ENCODE results near the gene GPSM1. TPM values are rescaled to one million over a fixed set of nuclear protein-coding genes. Genes with fewer than 3 reads are reported as not detected.
"Not testable (repeated sequence)": the region's sequence is repeated elsewhere in the genome, so short reads cannot be mapped to it uniquely, and the experiment has no call there.

GPSM1 gene
- total and polyA plus RNA-seq, 8 donors: 3.5 to 17.4 (median 12.1) TPM

- Histone ChIP-seq H3K9me3 (peaks cover 0 to 13% (median 11%) of the 10 kb centered on the region in 4 donors), H3K36me3 (no peaks in the 10 kb centered on the region), H3K4me3 (no peak overlapping the region), H3K27me3 (no peaks in the 10 kb centered on the region), H3K27ac (no peak overlapping the region), H3K4me1 (no peaks in the 10 kb centered on the region)
- intact Hi-C loops (cut with DNase I; ENCODE audit: low total_unique reads): no loop called here
- TF ChIP-seq, protein P1, sequence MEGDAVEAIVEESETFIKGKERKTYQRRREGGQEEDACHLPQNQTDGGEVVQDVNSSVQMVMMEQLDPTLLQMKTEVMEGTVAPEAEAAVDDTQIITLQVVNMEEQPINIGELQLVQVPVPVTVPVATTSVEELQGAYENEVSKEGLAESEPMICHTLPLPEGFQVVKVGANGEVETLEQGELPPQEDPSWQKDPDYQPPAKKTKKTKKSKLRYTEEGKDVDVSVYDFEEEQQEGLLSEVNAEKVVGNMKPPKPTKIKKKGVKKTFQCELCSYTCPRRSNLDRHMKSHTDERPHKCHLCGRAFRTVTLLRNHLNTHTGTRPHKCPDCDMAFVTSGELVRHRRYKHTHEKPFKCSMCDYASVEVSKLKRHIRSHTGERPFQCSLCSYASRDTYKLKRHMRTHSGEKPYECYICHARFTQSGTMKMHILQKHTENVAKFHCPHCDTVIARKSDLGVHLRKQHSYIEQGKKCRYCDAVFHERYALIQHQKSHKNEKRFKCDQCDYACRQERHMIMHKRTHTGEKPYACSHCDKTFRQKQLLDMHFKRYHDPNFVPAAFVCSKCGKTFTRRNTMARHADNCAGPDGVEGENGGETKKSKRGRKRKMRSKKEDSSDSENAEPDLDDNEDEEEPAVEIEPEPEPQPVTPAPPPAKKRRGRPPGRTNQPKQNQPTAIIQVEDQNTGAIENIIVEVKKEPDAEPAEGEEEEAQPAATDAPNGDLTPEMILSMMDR (IDR thresholded peaks at IDR 0.05): no peak
- TF ChIP-seq EP300 (IDR thresholded peaks at IDR 0.05) (no peak), POLR2AphosphoS5 (IDR thresholded peaks at IDR 0.05) (no peak), POLR2A (IDR thresholded peaks at IDR 0.05) (no peak)
- 75 to 88% (median 84%) methylated on average over 14 to 16 of the region's 16 CpGs for WGBS, 5 donors
- DNase-seq: no peak
Measured at GRCh38 chr9:136318776-136319241, 8.5 kb upstream of the GPSM1 start.

DNA sequence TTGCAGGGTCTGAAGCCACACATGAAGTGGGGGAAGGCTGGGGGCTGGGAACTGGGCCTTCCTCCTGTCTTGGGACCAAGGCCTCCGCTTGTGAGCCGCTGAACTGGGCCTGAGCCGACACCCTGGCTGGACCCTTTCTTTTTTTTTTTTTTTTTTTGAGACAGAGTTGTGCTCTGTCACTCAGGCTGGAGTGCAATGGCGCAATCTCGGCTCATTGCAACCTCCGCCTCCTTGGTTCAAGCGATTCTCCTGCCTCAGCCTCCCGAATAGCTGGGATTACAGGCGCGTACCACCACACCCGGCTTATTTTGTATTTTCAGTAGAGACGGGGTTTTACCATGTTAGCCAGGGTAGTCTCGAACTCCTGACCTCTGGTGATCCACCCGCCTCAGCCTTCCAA is 8.1 kb upstream of the GPSM1 start:
- H3K27ac ChIP-seq; H3K27me3 ChIP-seq; H3K36me3 ChIP-seq; intact Hi-C loops (cut with DNase I; ENCODE audit: low total_unique reads); H3K4me1 ChIP-seq; H3K4me3 ChIP-seq; DNase-seq: not testable (repeated sequence)
- WGBS, 5 donors: 94 to 98% (median 96%) methylated on average over 14 of the region's 14 CpGs
- H3K9me3 ChIP-seq: peaks cover 0 to 13% (median 11%) of the 10 kb centered on the region in 4 donors

- H3K9me3 ChIP-seq; intact Hi-C loops (cut with DNase I; ENCODE audit: low total_unique reads); H3K27ac ChIP-seq; H3K36me3 ChIP-seq; H3K4me3 ChIP-seq; H3K27me3 ChIP-seq; DNase-seq; H3K4me1 ChIP-seq: not testable (repeated sequence)
- WGBS, 5 donors: 85 to 97% (median 95%) methylated on average over 3 of the region's 3 CpGs
Measured at GRCh38 chr9:136319955-136320354, 7.4 kb upstream of the GPSM1 start.

GRCh38 chr9:136320972-136321371 is 6.4 kb upstream of the GPSM1 start:
- H3K27me3 ChIP-seq; H3K36me3 ChIP-seq; H3K27ac ChIP-seq; H3K9me3 ChIP-seq; intact Hi-C loops (cut with DNase I; ENCODE audit: low total_unique reads); H3K4me3 ChIP-seq; DNase-seq: not testable (repeated sequence)
- H3K4me1 ChIP-seq: peaks cover 0 to 14% (median 7%) of the 10 kb centered on the region in 4 donors

DNA sequence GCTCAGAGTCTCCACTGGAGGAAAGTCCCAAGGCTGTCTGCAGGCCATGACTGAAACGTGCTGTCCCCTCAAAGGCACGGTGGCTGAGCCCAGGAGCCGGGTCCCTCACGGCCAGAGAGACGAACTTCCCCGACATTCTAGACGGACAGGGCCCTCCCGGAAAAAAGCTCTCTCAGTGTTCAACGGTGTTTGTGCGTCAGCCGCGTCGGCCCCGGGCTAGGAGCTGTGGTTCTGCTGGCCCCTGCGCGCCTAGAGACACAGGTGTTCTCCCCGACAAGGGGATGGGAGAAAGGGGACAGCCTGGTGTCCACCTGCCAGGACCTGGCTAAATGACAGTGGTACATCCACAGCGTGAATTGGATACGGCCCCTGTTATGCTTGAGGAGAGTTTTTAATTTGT is 5.8 kb upstream of the GPSM1 start:
- DNase-seq: no peak
- 83 to 92% (median 90%) methylated on average over 13 to 19 of the region's 19 CpGs for WGBS, 5 donors
- no peak for TF ChIP-seq EP300 (IDR thresholded peaks at IDR 0.05)
- TF ChIP-seq POLR2A (IDR thresholded peaks at IDR 0.05): no peak
- TF ChIP-seq, protein P1 (IDR thresholded peaks at IDR 0.05): no peak
- no peak for TF ChIP-seq POLR2AphosphoS5 (IDR thresholded peaks at IDR 0.05)
- intact Hi-C loops (cut with DNase I; ENCODE audit: low total_unique reads): no loop called here
- Histone ChIP-seq H3K9me3 (no peaks in the 10 kb centered on the region), H3K27me3 (peaks cover 0 to 6% (median 0%) of the 10 kb centered on the region in 3 donors), H3K27ac (no peak overlapping the region), H3K36me3 (no peaks in the 10 kb centered on the region), H3K4me1 (peaks cover 2 to 19% (median 12%) of the 10 kb centered on the region in 4 donors), H3K4me3 (no peak overlapping the region)

GRCh38 chr9:136322756-136323330 is 4.5 kb upstream of the GPSM1 start:
- 59 to 86% (median 79%) methylated on average over 20 to 23 of the region's 23 CpGs for WGBS, 5 donors
- intact Hi-C loops (cut with DNase I; ENCODE audit: low total_unique reads): no loop called here
- no peak for DNase-seq
- TF ChIP-seq POLR2AphosphoS5 (IDR thresholded peaks at IDR 0.05) (no peak), POLR2A (IDR thresholded peaks at IDR 0.05) (no peak), EP300 (IDR thresholded peaks at IDR 0.05) (no peak)
- TF ChIP-seq, protein P1 (IDR thresholded peaks at IDR 0.05): no peak
- H3K27me3 ChIP-seq: peaks cover 0 to 8% (median 0%) of the 10 kb centered on the region in 3 donors
- no peaks in the 10 kb centered on the region for H3K9me3 ChIP-seq
- no peak overlapping the region for H3K4me3 ChIP-seq
- peaks cover 10 to 28% (median 21%) of the 10 kb centered on the region in 4 donors for H3K4me1 ChIP-seq
- no peak overlapping the region for H3K27ac ChIP-seq
- H3K36me3 ChIP-seq: no peaks in the 10 kb centered on the region
